ENCODE data around the gene CASKIN2. TPM values are rescaled to one million over a fixed set of nuclear protein-coding genes. Genes with fewer than 3 reads are reported as not detected.

Gene CASKIN2
- total and polyA plus RNA-seq, 10 of the 15 experiments (the other 5 are each of a cell fraction or from before 2014, with no cell fraction given) = 0.02 to 2.7 (median 0.44) TPM; not detected in 1

GRCh38 chr17:75456417-75457046 is 58.8 kb downstream of the CASKIN2 start, which contains the start of gene TMEM94 (continued):
- TF ChIP-seq NBN (IDR thresholded peaks at IDR 0.05) (0 out of 2 replicates have a peak, but pooled peaks have one; percentile 65), HCFC1 (IDR thresholded peaks at IDR 0.05; ENCODE audit: low read length) (peak; percentile 92), SIN3A (IDR thresholded peaks at IDR 0.05; ENCODE audit: low read depth, low read length) (0 out of 2 replicates have a peak, but pooled peaks have one; percentile 26), GABPA (IDR thresholded peaks at IDR 0.05; ENCODE audit: low read depth) (peak; percentile 74), CREM (IDR thresholded peaks at IDR 0.05; ENCODE audit: low read depth) (peak; percentile 80), BMI1 (IDR thresholded peaks at IDR 0.05; ENCODE audit: borderline replicate concordance) (no peak), E2F8 (IDR thresholded peaks at IDR 0.05; ENCODE audit: low read depth, partially characterized antibody) (peak; percentile 61), SIX5 (IDR thresholded peaks at IDR 0.05; ENCODE audit: low read depth, low read length, severe bottlenecking) (peak; percentile 82), SP1 (IDR thresholded peaks at IDR 0.05; ENCODE audit: low read depth, low read length) (peak; percentile 99), ZNF24 (IDR thresholded peaks at IDR 0.05) (no peak), NFYB (IDR thresholded peaks at IDR 0.05; ENCODE audit: insufficient read depth, low read depth, low read length) (peak; percentile 87)

Data from GM12878 (cell line).